HG02870 (cell line): ENCODE measurements around the gene ABO.
"Not testable (repeated sequence)": the region's sequence is repeated elsewhere in the genome, so short reads cannot be mapped to it uniquely, and the experiment has no call there.

Experiments used
- ATAC-seq: cut with Tn5 transposase; IDR thresholded peaks from one replicate; pipeline ENCODE4 v1.9.1; 2021; ENCODE audit warnings: mild to moderate bottlenecking, moderate library complexity; ENCODE audit not compliant: unreplicated experiment

ABO gene

GRCh38 chr9:133205996-133206931, 68.7 kb downstream of the ABO start:
- ATAC-seq, result no peak

- not testable (repeated sequence) for ATAC-seq
These were observed 69.5 kb downstream of the ABO start for GRCh38 chr9:133205481-133205887.
